RWPE2 (cell line): ENCODE results near the gene PTGDR2.

Experiments
- ATAC-seq: fragments of 200-7000 bp; cut with Tn5 transposase; 3 replicates; pipeline ENCODE4 v1.9.1; 2021; ENCODE audit warnings: low read depth
- DNase-seq: peaks from one replicate; pipeline ENCODE4 v3.0.0-alpha.2; 2020; ENCODE audit warnings: low spot score
- H3K27ac ChIP-seq: fragments of 450-650 bp; 2 replicates; pipeline ENCODE4 v1.5.1; 2017; ENCODE audit warnings: mild to moderate bottlenecking; ENCODE audit not compliant: poor library complexity, severe bottlenecking
- H3K27me3 ChIP-seq: fragments of 250-450 bp; sonication (Bioruptor Pico); 2 replicates; pipeline ENCODE4 v1.5.1; 2021; ENCODE audit warnings: mild to moderate bottlenecking, moderate library complexity; ENCODE audit not compliant: insufficient read depth, poor library complexity, severe bottlenecking
- H3K36me3 ChIP-seq: fragments of 250-450 bp; sonication (Bioruptor Pico); 2 replicates; pipeline ENCODE4 v1.5.1; 2020; ENCODE audit warnings: low read depth, mild to moderate bottlenecking, moderate library complexity
- H3K4me1 ChIP-seq: fragments of 250-450 bp; sonication (Bioruptor Pico); 2 replicates; pipeline ENCODE4 v1.5.1; 2021; ENCODE audit warnings: mild to moderate bottlenecking, moderate library complexity; ENCODE audit not compliant: insufficient read depth, poor library complexity, severe bottlenecking
- H3K4me3 ChIP-seq: fragments of 250-450 bp; sonication (Bioruptor Pico); 2 replicates; pipeline ENCODE4 v1.5.1; 2021; ENCODE audit warnings: mild to moderate bottlenecking, moderate library complexity; ENCODE audit not compliant: severe bottlenecking
- H3K9me3 ChIP-seq: fragments of 250-450 bp; sonication (Bioruptor Pico); 2 replicates; pipeline ENCODE4 v1.5.1; 2021; ENCODE audit warnings: mild to moderate bottlenecking, moderate library complexity; ENCODE audit not compliant: severe bottlenecking
- CTCF ChIP-seq: fragments of 450-650 bp; IDR thresholded peaks from one replicate; pipeline ENCODE4 v1.5.1; 2017; ENCODE audit warnings: mild to moderate bottlenecking, moderate library complexity; ENCODE audit not compliant: poor library complexity, severe bottlenecking

Gene PTGDR2

GRCh38 chr11:60875366-60876167 lies 19.8 kb upstream of the PTGDR2 start:
- no peak for ATAC-seq
- no peak for TF ChIP-seq CTCF
- Histone ChIP-seq H3K4me3 (no peak overlapping the region), H3K27me3 (no peaks in the 10 kb centered on the region), H3K27ac (no peak overlapping the region), H3K36me3 (peaks cover 7% of the 10 kb centered on the region), H3K9me3 (no peaks in the 10 kb centered on the region), H3K4me1 (no peaks in the 10 kb centered on the region)
- DNase-seq, result no peak

GRCh38 chr11:60874421-60875365 lies 18.9 kb upstream of the PTGDR2 start:
- H3K27ac ChIP-seq, result no peak overlapping the region
- H3K9me3 ChIP-seq, result no peaks in the 10 kb centered on the region
- TF ChIP-seq CTCF, result no peak
- H3K27me3 ChIP-seq, result no peaks in the 10 kb centered on the region
- H3K4me1 ChIP-seq, result no peaks in the 10 kb centered on the region
- ATAC-seq (no peak), DNase-seq (no peak)
- H3K36me3 ChIP-seq, result peaks cover 7% of the 10 kb centered on the region
- H3K4me3 ChIP-seq, result no peak overlapping the region

- no peaks in the 10 kb centered on the region for H3K4me1 ChIP-seq
- DNase-seq (no peak), ATAC-seq (no peak)
- H3K36me3 ChIP-seq, result no peaks in the 10 kb centered on the region; the same call in 1 of the 2 replicates
- no peak for TF ChIP-seq CTCF
- no peak overlapping the region for H3K27ac ChIP-seq
- H3K4me3 ChIP-seq, result no peak overlapping the region
- H3K9me3 ChIP-seq, result no peaks in the 10 kb centered on the region
- no peaks in the 10 kb centered on the region for H3K27me3 ChIP-seq
These were observed 17.8 kb upstream of the PTGDR2 start for GRCh38 chr11:60873533-60873932.

GRCh38 chr11:60872961-60873524 lies 17.3 kb upstream of the PTGDR2 start:
- Histone ChIP-seq H3K36me3 (no peaks in the 10 kb centered on the region), H3K4me1 (no peaks in the 10 kb centered on the region), H3K27ac (no peak overlapping the region)

More at GRCh38 chr11:60872961-60873524, 17.3 kb upstream of the PTGDR2 start:
- no peak for TF ChIP-seq CTCF
- no peak; the same call in 2 of the 3 replicates for ATAC-seq
- no peaks in the 10 kb centered on the region for H3K9me3 ChIP-seq
- H3K27me3 ChIP-seq, result no peaks in the 10 kb centered on the region
- H3K4me3 ChIP-seq, result no peak overlapping the region
- DNase-seq, result no peak
